ENCODE data around the gene NDUFA11. TPM values are rescaled to one million over a fixed set of nuclear protein-coding genes. Genes with fewer than 3 reads are reported as not detected.

Gene NDUFA11
- total and polyA plus RNA-seq, 9 of the 15 experiments (the other 6 are each of a cell fraction or from before 2014, with no cell fraction given), result 63.3 to 486 (median 274) TPM

DNA sequence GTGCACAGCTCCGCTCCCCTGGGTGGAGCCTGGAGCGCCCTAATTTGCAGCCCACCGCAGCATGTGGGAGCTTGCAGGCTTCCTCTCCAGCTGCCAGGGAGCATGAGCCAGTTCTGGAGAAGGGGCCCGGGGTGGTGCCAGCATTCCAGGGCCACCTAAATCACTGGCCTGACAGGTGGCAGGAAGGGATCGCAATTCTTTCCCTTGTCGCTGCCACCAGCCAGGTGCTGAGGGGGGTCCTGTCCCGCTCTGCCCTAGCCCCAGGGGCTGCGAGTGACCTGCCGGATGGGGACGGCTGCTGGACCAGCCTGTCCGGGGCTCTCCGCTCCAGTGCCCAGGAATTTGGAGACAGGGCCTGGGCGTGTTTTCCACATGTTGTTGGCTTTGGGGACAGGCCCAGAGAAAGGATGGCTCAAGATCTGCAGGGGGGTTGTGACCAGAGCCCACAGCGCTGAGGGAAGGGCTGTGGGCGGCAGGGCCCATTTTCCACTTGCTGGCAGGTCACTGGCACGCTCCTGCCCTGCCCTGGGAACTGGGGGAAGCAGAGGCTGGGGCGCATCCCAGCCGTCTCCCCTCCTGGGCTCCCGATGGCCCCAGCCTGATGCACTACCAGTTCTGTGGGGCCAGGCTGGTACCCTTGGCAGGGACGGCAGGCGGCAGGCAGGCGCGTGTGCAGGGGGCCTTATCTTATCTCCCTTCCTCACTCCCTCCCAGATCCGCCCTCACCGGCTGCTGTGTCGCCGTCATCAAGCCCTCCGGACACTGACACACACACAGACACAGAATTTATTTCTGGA lies 9.5 kb downstream of the NDUFA11 start (continued):
- TF ChIP-seq, protein P1, sequence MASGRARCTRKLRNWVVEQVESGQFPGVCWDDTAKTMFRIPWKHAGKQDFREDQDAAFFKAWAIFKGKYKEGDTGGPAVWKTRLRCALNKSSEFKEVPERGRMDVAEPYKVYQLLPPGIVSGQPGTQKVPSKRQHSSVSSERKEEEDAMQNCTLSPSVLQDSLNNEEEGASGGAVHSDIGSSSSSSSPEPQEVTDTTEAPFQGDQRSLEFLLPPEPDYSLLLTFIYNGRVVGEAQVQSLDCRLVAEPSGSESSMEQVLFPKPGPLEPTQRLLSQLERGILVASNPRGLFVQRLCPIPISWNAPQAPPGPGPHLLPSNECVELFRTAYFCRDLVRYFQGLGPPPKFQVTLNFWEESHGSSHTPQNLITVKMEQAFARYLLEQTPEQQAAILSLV (tag; IDR thresholded peaks at IDR 0.05), result no peak
- TF ChIP-seq GABPB2 (CRISPR knock-in tag; conservative IDR thresholded peaks at IDR 0.05), result no peak
- TF ChIP-seq MYC (IDR thresholded peaks at IDR 0.05; ENCODE audit: low read depth, low read length), result peak; percentile 67
- TF ChIP-seq MYC (CRISPR knock-in tag; IDR thresholded peaks at IDR 0.05; ENCODE audit: borderline replicate concordance, low read depth), result no peak
- 0 out of 2 replicates have a peak, but pooled peaks have one; percentile 34 for TF ChIP-seq MEF2D (tag; conservative IDR thresholded peaks at IDR 0.05; ENCODE audit: low read depth)
- TF ChIP-seq TEAD4 (IDR thresholded peaks at IDR 0.05; ENCODE audit: low read length), result peak; percentile 66
- TF ChIP-seq TEAD4 (CRISPR knock-in tag; IDR thresholded peaks at IDR 0.05; ENCODE audit: borderline replicate concordance), result no peak
- peak; percentile 38 for TF ChIP-seq POLR2AphosphoS5 (IDR thresholded peaks at IDR 0.05; ENCODE audit: control insufficient read depth, insufficient read depth, low read depth, low read length)
- TF ChIP-seq CXXC5 (CRISPR knock-in tag; IDR thresholded peaks at IDR 0.05), result peak; percentile 41
- TF ChIP-seq, protein P2, sequence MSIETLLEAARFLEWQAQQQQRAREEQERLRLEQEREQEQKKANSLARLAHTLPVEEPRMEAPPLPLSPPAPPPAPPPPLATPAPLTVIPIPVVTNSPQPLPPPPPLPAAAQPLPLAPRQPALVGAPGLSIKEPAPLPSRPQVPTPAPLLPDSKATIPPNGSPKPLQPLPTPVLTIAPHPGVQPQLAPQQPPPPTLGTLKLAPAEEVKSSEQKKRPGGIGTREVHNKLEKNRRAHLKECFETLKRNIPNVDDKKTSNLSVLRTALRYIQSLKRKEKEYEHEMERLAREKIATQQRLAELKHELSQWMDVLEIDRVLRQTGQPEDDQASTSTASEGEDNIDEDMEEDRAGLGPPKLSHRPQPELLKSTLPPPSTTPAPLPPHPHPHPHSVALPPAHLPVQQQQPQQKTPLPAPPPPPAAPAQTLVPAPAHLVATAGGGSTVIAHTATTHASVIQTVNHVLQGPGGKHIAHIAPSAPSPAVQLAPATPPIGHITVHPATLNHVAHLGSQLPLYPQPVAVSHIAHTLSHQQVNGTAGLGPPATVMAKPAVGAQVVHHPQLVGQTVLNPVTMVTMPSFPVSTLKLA (conservative IDR thresholded peaks at IDR 0.05), result peak in 1 of 2 experiments; percentile 55; a peak in 1 of 4 replicates
- TF ChIP-seq IRF1 (CRISPR knock-in tag; IDR thresholded peaks at IDR 0.05; ENCODE audit: borderline replicate concordance), result no peak
- TF ChIP-seq EP300 (IDR thresholded peaks at IDR 0.05; ENCODE audit: low read length), result peak; percentile 54
- no peak for TF ChIP-seq CEBPB (tag; IDR thresholded peaks at IDR 0.05)
- no peak for TF ChIP-seq NEUROD1 (IDR thresholded peaks at IDR 0.05; ENCODE audit: borderline replicate concordance, low read depth, low read length, partially characterized antibody)
- peak; percentile 71; the same call in 1 of the 2 replicates for TF ChIP-seq BHLHE40 (IDR thresholded peaks at IDR 0.05; ENCODE audit: low read length)
- peak; percentile 34; the same call in 1 of the 2 replicates for TF ChIP-seq POLR2AphosphoS2 (IDR thresholded peaks at IDR 0.05; ENCODE audit: low read length)
- peak; percentile 57; the same call in 1 of the 2 replicates for TF ChIP-seq TFAP4 (CRISPR knock-in tag; IDR thresholded peaks at IDR 0.05; ENCODE audit: borderline replicate concordance)
- peak; percentile 64 for TF ChIP-seq JUND (IDR thresholded peaks at IDR 0.05; ENCODE audit: borderline replicate concordance, low read depth, low read length)
- no peak for TF ChIP-seq JUND (tag; IDR thresholded peaks at IDR 0.05; ENCODE audit: borderline replicate concordance, low read depth, low read length)
- TF ChIP-seq CBFA2T3 (IDR thresholded peaks at IDR 0.05), result peak; percentile 82
- TF ChIP-seq, protein P3, sequence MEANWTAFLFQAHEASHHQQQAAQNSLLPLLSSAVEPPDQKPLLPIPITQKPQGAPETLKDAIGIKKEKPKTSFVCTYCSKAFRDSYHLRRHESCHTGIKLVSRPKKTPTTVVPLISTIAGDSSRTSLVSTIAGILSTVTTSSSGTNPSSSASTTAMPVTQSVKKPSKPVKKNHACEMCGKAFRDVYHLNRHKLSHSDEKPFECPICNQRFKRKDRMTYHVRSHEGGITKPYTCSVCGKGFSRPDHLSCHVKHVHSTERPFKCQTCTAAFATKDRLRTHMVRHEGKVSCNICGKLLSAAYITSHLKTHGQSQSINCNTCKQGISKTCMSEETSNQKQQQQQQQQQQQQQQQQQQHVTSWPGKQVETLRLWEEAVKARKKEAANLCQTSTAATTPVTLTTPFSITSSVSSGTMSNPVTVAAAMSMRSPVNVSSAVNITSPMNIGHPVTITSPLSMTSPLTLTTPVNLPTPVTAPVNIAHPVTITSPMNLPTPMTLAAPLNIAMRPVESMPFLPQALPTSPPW (CRISPR knock-in tag; IDR thresholded peaks at IDR 0.05), result peak; percentile 64
- peak; percentile 51; the same call in 1 of the 2 replicates for TF ChIP-seq SMARCE1 (IDR thresholded peaks at IDR 0.05)

Data from K562 (cell line).